ENCODE results near the gene TMC8.
A peak's percentile ranks its signal among the peaks of the same experiment; 100 is the strongest.

TMC8 gene

GRCh38 chr17:78133971-78134898 is 3.7 kb downstream of the TMC8 start:
- Histone ChIP-seq H3K27ac (ENCODE audit: low read length, poor library complexity, severe bottlenecking) (no peak overlapping the region), H2BK120ac (ENCODE audit: low read depth, low read length) (no peak overlapping the region), H3K9ac (ENCODE audit: low read length) (no peak overlapping the region), H3K23ac (ENCODE audit: low read length in 2 of 2) (no peak overlapping the region), H2BK5ac (ENCODE audit: low read depth, low read length, poor library complexity, severe bottlenecking) (no peak overlapping the region), H3K4me3 (ENCODE audit: insufficient read depth in 1 of 2, low read depth in 1 of 2, low read length in 2 of 2) (no peak overlapping the region), H2AFZ (ENCODE audit: low read depth, low read length) (no peak overlapping the region), H3K14ac (ENCODE audit: low read length in 2 of 2) (peak overlapping the region in 1 of 2 experiments; percentile 53), H2AK5ac (ENCODE audit: low read length, severe bottlenecking) (no peak overlapping the region), H3K4me2 (ENCODE audit: low read length, poor library complexity, severe bottlenecking) (no peak overlapping the region), H3K79me1 (replicated peaks; ENCODE audit: low read length, poor library complexity, severe bottlenecking) (no peaks in the 10 kb centered on the region), H4K91ac (ENCODE audit: low read length) (peak overlapping the region; percentile 2), H3K4ac (ENCODE audit: low read depth in 1 of 2, low read length in 2 of 2) (no peak overlapping the region), H3K9me3 (ENCODE audit: control insufficient read depth, low read length) (no peaks in the 10 kb centered on the region), H3K36me3 (ENCODE audit: control insufficient read depth in 1 of 2, insufficient read depth in 2 of 2, low read depth in 1 of 2, low read length in 2 of 2) (no peaks in the 10 kb centered on the region), H2BK12ac (ENCODE audit: low read length in 2 of 2) (no peak overlapping the region), H2BK15ac (ENCODE audit: low read depth, poor library complexity, severe bottlenecking) (no peak overlapping the region), H3K27me3 (ENCODE audit: control insufficient read depth in 1 of 2, insufficient read depth in 1 of 2, low read length in 2 of 2) (peaks cover 8 to 82% of the 10 kb centered on the region in 2 experiments), H3K4me1 (ENCODE audit: control insufficient read depth, insufficient read depth, low read depth, low read length) (peaks cover 31% of the 10 kb centered on the region), H4K8ac (ENCODE audit: low read length) (no peak overlapping the region), H3K18ac (ENCODE audit: low read depth in 1 of 2, low read length in 2 of 2) (no peak overlapping the region)
- no peak for DNase-seq
- 64% methylated on average over 35 of the region's 39 CpGs for WGBS

DNA sequence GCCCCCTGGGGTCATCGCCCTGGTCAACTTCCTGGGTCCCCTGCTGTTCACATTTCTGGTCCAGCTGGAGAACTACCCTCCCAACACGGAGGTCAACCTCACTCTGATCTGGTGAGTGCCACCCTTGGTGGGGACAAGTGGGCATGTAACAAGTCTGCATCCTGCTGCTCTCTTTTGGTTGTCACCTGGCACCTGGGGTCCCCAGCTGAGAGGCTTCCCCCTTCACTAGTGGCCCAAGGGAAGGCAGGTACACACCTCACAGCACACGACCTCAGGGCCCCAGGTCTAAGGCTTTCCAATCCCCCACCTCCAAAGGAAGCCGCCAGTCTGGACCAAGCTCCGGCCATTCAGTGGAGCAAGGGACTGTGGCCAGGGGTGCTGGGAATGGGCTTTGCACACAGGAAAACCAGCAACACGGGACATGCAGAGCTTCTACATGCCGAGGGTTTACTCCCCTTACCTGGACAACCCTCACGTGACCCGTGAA is 4.4 kb downstream of the TMC8 start:
- no peak overlapping the region for H2BK5ac ChIP-seq (ENCODE audit: low read depth, low read length, poor library complexity, severe bottlenecking)

DNA sequence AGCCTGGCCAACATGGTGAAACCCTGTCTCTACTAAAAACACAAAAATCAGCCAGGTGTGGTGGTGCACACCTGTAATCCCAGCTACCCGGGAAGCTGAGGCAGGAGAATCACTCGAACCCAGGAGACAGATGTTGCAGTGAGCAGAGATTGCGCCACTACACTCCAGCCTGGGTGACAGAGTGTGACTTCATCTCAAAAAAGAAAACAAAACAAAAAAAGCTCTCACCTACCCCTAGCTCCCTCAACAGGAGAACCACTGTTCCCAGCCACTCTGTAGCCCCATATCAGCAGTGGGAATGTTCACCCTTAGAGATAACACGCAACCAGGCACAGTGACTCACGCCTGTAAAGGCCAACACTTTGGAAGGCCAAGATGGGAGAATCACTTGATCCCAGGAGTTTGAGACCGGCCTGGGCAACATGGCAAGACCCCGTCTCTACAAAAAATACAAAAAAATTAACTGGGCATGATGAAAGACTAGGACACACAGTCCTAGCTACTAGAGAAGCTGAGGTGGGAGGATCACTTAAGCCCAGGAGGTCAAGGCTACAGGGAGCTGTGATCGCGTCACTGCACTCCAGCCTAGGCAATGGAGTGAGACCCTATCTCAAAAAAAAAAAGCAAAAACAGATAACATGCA is 5.4 kb downstream of the TMC8 start:
- Histone ChIP-seq H2BK15ac (ENCODE audit: low read depth, poor library complexity, severe bottlenecking) (no peak overlapping the region), H3K23ac (ENCODE audit: low read length in 2 of 2) (no peak overlapping the region)

More for the DNA sequence above, 4.4 kb downstream of the TMC8 start:
- Histone ChIP-seq H3K4me1 (ENCODE audit: control insufficient read depth, insufficient read depth, low read depth, low read length) (peaks cover 25% of the 10 kb centered on the region), H3K4ac (ENCODE audit: low read depth in 1 of 2, low read length in 2 of 2) (no peak overlapping the region), H3K9me3 (ENCODE audit: control insufficient read depth, low read length) (no peaks in the 10 kb centered on the region), H4K91ac (ENCODE audit: low read length) (no peak overlapping the region), H4K8ac (ENCODE audit: low read length) (no peak overlapping the region), H3K23ac (ENCODE audit: low read length in 2 of 2) (no peak overlapping the region), H3K4me3 (ENCODE audit: insufficient read depth in 1 of 2, low read depth in 1 of 2, low read length in 2 of 2) (no peak overlapping the region), H2BK12ac (ENCODE audit: low read length in 2 of 2) (no peak overlapping the region), H2BK15ac (ENCODE audit: low read depth, poor library complexity, severe bottlenecking) (no peak overlapping the region), H3K27ac (ENCODE audit: low read length, poor library complexity, severe bottlenecking) (no peak overlapping the region), H3K79me1 (replicated peaks; ENCODE audit: low read length, poor library complexity, severe bottlenecking) (no peaks in the 10 kb centered on the region), H3K14ac (ENCODE audit: low read length in 2 of 2) (no peak overlapping the region), H3K36me3 (ENCODE audit: control insufficient read depth in 1 of 2, insufficient read depth in 2 of 2, low read depth in 1 of 2, low read length in 2 of 2) (no peaks in the 10 kb centered on the region), H3K9ac (ENCODE audit: low read length) (no peak overlapping the region), H2BK120ac (ENCODE audit: low read depth, low read length) (no peak overlapping the region), H2AFZ (ENCODE audit: low read depth, low read length) (no peak overlapping the region), H3K27me3 (ENCODE audit: control insufficient read depth in 1 of 2, insufficient read depth in 1 of 2, low read length in 2 of 2) (peaks cover 8 to 74% of the 10 kb centered on the region in 2 experiments), H3K18ac (ENCODE audit: low read depth in 1 of 2, low read length in 2 of 2) (no peak overlapping the region), H2AK5ac (ENCODE audit: low read length, severe bottlenecking) (no peak overlapping the region), H3K4me2 (ENCODE audit: low read length, poor library complexity, severe bottlenecking) (no peak overlapping the region)
- no peak for DNase-seq
- 76% methylated on average over 7 of the region's 9 CpGs for WGBS

More for the DNA sequence above, 5.4 kb downstream of the TMC8 start:
- H4K91ac ChIP-seq (ENCODE audit: low read length), result no peak overlapping the region
- H3K79me1 ChIP-seq (replicated peaks; ENCODE audit: low read length, poor library complexity, severe bottlenecking), result no peaks in the 10 kb centered on the region
- H3K4ac ChIP-seq (ENCODE audit: low read depth in 1 of 2, low read length in 2 of 2), result no peak overlapping the region
- no peak overlapping the region for H2BK5ac ChIP-seq (ENCODE audit: low read depth, low read length, poor library complexity, severe bottlenecking)
- peaks cover 24% of the 10 kb centered on the region for H3K4me1 ChIP-seq (ENCODE audit: control insufficient read depth, insufficient read depth, low read depth, low read length)
- no peak overlapping the region for H2BK120ac ChIP-seq (ENCODE audit: low read depth, low read length)
- no peak overlapping the region for H3K14ac ChIP-seq (ENCODE audit: low read length in 2 of 2)
- H3K27me3 ChIP-seq (ENCODE audit: control insufficient read depth in 1 of 2, insufficient read depth in 1 of 2, low read length in 2 of 2), result peaks cover 7 to 64% of the 10 kb centered on the region in 2 experiments
- no peaks in the 10 kb centered on the region for H3K9me3 ChIP-seq (ENCODE audit: control insufficient read depth, low read length)
- DNase-seq, result no peak
- no peak overlapping the region for H3K18ac ChIP-seq (ENCODE audit: low read depth in 1 of 2, low read length in 2 of 2)
- no peak overlapping the region for H3K27ac ChIP-seq (ENCODE audit: low read length, poor library complexity, severe bottlenecking)
- H3K9ac ChIP-seq (ENCODE audit: low read length), result no peak overlapping the region
- H3K4me3 ChIP-seq (ENCODE audit: insufficient read depth in 1 of 2, low read depth in 1 of 2, low read length in 2 of 2), result no peak overlapping the region
- H2BK12ac ChIP-seq (ENCODE audit: low read length in 2 of 2), result no peak overlapping the region
- no peak overlapping the region for H3K4me2 ChIP-seq (ENCODE audit: low read length, poor library complexity, severe bottlenecking)
- H4K8ac ChIP-seq (ENCODE audit: low read length), result no peak overlapping the region
- no peaks in the 10 kb centered on the region for H3K36me3 ChIP-seq (ENCODE audit: control insufficient read depth in 1 of 2, insufficient read depth in 2 of 2, low read depth in 1 of 2, low read length in 2 of 2)
- WGBS, result 97% methylated on average over 9 of the region's 9 CpGs
- no peak overlapping the region for H2AK5ac ChIP-seq (ENCODE audit: low read length, severe bottlenecking)
- no peak overlapping the region for H2AFZ ChIP-seq (ENCODE audit: low read depth, low read length)

Data from mesenchymal stem cell (in vitro differentiated cells and primary cell).